ENCODE data around the gene RHBDF1. TPM values are rescaled to one million over a fixed set of nuclear protein-coding genes. Genes with fewer than 3 reads are reported as not detected.
A peak's percentile ranks its signal among the peaks of the same experiment; 100 is the strongest.

RHBDF1 gene
- total RNA-seq, 1 experiment from 2014 or later = 60.8 TPM

DNA sequence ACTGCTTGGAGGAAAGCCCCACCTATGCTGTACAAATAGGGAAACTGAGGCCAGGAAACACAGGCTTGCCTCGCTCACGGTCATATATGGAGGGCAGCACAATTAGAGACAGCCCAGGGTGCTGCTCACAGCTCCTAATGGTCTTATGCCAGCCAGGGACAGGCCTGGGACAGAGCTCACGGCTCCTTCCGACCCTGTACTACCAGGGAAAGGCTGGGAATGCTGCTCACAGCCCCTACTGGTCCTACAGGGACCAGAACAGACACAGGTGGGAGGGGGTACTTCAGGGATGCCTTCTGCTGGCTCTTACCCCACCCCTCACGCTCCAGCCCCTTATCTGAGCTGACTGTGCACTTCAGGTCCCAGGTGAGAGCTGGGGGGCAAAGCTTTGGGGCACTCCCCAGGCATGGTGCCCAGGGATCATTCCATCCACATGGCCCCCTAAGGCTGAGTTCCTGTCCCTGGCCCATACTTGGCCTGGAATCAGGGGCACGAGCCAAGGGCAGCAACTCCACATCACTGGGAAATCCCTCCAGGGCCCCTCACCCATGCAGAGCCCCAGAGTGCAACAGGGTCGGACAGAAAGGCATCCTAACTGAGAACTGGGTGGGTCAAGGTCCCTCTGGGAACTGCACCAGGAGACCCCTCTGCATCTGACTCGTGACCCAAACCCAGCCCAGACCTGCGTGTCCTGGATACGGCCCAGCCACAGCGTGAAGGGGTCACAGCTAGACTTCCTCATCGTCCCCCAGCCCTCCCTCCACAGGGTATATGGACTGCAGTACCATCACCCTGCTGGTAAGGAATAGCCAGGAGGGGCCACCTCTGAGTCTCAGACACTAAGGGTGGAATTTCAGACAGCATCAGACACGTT is 5.9 kb downstream of the RHBDF1 start:
- TF ChIP-seq, protein P1, sequence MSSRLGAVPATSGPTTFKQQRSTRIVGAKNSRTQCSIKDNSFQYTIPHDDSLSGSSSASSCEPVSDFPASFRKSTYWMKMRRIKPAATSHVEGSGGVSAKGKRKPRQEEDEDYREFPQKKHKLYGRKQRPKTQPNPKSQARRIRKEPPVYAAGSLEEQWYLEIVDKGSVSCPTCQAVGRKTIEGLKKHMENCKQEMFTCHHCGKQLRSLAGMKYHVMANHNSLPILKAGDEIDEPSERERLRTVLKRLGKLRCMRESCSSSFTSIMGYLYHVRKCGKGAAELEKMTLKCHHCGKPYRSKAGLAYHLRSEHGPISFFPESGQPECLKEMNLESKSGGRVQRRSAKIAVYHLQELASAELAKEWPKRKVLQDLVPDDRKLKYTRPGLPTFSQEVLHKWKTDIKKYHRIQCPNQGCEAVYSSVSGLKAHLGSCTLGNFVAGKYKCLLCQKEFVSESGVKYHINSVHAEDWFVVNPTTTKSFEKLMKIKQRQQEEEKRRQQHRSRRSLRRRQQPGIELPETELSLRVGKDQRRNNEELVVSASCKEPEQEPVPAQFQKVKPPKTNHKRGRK (CRISPR knock-in tag; IDR thresholded peaks at IDR 0.05; ENCODE audit: borderline replicate concordance) = no peak
- TF ChIP-seq IRF2 (CRISPR knock-in tag; IDR thresholded peaks at IDR 0.05; ENCODE audit: borderline replicate concordance, low read depth) (no peak), RELA (CRISPR knock-in tag; IDR thresholded peaks at IDR 0.05; ENCODE audit: borderline replicate concordance) (no peak), NR1H2 (CRISPR knock-in tag; IDR thresholded peaks at IDR 0.05) (no peak), ZNF138 (CRISPR knock-in tag; conservative IDR thresholded peaks at IDR 0.05) (no peak), NFE2L1 (CRISPR knock-in tag; IDR thresholded peaks at IDR 0.05) (no peak), SMAD3 (CRISPR knock-in tag; IDR thresholded peaks at IDR 0.05; ENCODE audit: borderline replicate concordance) (no peak), FOXJ3 (CRISPR knock-in tag; IDR thresholded peaks at IDR 0.05; ENCODE audit: borderline replicate concordance) (no peak), ESRRA (CRISPR knock-in tag; IDR thresholded peaks at IDR 0.05; ENCODE audit: borderline replicate concordance) (no peak), OVOL2 (CRISPR knock-in tag; IDR thresholded peaks at IDR 0.05; ENCODE audit: borderline replicate concordance) (no peak), CREM (CRISPR knock-in tag; IDR thresholded peaks at IDR 0.05) (no peak), JUN (CRISPR knock-in tag; IDR thresholded peaks at IDR 0.05) (no peak)
- TF ChIP-seq, protein P2, sequence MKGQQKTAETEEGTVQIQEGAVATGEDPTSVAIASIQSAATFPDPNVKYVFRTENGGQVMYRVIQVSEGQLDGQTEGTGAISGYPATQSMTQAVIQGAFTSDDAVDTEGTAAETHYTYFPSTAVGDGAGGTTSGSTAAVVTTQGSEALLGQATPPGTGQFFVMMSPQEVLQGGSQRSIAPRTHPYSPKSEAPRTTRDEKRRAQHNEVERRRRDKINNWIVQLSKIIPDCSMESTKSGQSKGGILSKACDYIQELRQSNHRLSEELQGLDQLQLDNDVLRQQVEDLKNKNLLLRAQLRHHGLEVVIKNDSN (CRISPR knock-in tag; IDR thresholded peaks at IDR 0.05) = no peak
- TF ChIP-seq, protein P3, sequence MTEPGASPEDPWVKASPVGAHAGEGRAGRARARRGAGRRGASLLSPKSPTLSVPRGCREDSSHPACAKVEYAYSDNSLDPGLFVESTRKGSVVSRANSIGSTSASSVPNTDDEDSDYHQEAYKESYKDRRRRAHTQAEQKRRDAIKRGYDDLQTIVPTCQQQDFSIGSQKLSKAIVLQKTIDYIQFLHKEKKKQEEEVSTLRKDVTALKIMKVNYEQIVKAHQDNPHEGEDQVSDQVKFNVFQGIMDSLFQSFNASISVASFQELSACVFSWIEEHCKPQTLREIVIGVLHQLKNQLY (CRISPR knock-in tag; IDR thresholded peaks at IDR 0.05) = no peak
- TF ChIP-seq, protein P4, sequence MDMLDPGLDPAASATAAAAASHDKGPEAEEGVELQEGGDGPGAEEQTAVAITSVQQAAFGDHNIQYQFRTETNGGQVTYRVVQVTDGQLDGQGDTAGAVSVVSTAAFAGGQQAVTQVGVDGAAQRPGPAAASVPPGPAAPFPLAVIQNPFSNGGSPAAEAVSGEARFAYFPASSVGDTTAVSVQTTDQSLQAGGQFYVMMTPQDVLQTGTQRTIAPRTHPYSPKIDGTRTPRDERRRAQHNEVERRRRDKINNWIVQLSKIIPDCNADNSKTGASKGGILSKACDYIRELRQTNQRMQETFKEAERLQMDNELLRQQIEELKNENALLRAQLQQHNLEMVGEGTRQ (CRISPR knock-in tag; IDR thresholded peaks at IDR 0.05) = no peak
- TF ChIP-seq, protein P5, sequence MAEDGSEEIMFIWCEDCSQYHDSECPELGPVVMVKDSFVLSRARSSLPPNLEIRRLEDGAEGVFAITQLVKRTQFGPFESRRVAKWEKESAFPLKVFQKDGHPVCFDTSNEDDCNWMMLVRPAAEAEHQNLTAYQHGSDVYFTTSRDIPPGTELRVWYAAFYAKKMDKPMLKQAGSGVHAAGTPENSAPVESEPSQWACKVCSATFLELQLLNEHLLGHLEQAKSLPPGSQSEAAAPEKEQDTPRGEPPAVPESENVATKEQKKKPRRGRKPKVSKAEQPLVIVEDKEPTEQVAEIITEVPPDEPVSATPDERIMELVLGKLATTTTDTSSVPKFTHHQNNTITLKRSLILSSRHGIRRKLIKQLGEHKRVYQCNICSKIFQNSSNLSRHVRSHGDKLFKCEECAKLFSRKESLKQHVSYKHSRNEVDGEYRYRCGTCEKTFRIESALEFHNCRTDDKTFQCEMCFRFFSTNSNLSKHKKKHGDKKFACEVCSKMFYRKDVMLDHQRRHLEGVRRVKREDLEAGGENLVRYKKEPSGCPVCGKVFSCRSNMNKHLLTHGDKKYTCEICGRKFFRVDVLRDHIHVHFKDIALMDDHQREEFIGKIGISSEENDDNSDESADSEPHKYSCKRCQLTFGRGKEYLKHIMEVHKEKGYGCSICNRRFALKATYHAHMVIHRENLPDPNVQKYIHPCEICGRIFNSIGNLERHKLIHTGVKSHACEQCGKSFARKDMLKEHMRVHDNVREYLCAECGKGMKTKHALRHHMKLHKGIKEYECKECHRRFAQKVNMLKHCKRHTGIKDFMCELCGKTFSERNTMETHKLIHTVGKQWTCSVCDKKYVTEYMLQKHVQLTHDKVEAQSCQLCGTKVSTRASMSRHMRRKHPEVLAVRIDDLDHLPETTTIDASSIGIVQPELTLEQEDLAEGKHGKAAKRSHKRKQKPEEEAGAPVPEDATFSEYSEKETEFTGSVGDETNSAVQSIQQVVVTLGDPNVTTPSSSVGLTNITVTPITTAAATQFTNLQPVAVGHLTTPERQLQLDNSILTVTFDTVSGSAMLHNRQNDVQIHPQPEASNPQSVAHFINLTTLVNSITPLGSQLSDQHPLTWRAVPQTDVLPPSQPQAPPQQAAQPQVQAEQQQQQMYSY (CRISPR knock-in tag; IDR thresholded peaks at IDR 0.05) = no peak
- ChIA-PET POLR2A (interaction anchor here (1.0 to 1.7 kb wide), 4 partner anchors 13 to 30 kb away, joined by 3 to 12 read pairs (median 4); partner anchors contain the start of genes POLR3K and SNRNP25), CTCF (interaction anchor here (0.6 to 16.9 kb wide), 28 partner anchors 8 to 313 kb away, joined by 3 to 493 read pairs (median 8); partner anchors contain the start of genes AXIN1, FAM234A, HBQ1 and MPG)
- Mint-ChIP-seq H3K27me3 (ENCODE audit: low read depth) (no peaks in the 10 kb centered on the region), H3K9me3 (no peaks in the 10 kb centered on the region), H3K27ac (no peak overlapping the region), H3K36me3 (peaks cover 6% of the 10 kb centered on the region), H3K4me1 (peaks cover 23% of the 10 kb centered on the region), H3K4me3 (no peak overlapping the region)
- no peak for DNase-seq (ENCODE audit: low spot score)
- ATAC-seq = peak; percentile 38

Measured in WTC11 (cell line).